ENCODE measurements around the gene PREP. TPM values are rescaled to one million over a fixed set of nuclear protein-coding genes. Genes with fewer than 3 reads are reported as not detected.

The PREP gene
- total RNA-seq (10 to 100 TPM; 34.4 to 34.8 TPM), polyA plus RNA-seq (10 to 100 TPM; 29.8 to 43.6 TPM)

GRCh38 chr6:105402939-105403935 is at the start of gene PREP:
PREP (minus strand) TSS chr6:105403082; CDS start chr6:105402891, 191 bp downstream.
- Mint-ChIP-seq H3K27ac (peak within 1 kb of the TSS; percentile 79 to 88 (median 85)), H3K27me3 (peaks cover 1 to 7% of the 10 kb centered on the region in 2 donors), H3K4me3 (peak within 1 kb of the TSS; percentile 91 to 94 (median 94)), H3K9me3 (peaks cover 0 to 1% (median 0%) of the 10 kb centered on the region in 8 donors), H3K4me1 (peaks cover 39 to 52% (median 48%) of the 10 kb centered on the region in 4 donors), H3K36me3 (peaks cover 0 to 3% of the 10 kb centered on the region in 2 donors)
- intact Hi-C loops (cut with micrococcal nuclease) = loop anchor here (1.0 to 5.0 kb wide), 5 partner anchors 86 to 1625 kb away; partner anchors contain the start of genes HACE1 and MTRES1
- no peaks in the 10 kb centered on the region for H3K9me3 ChIP-seq (ENCODE audit: control insufficient read depth in 1 of 2, low read length in 2 of 2)
- H3K4me1 ChIP-seq (ENCODE audit: insufficient read depth, low read length) = peaks cover 47% of the 10 kb centered on the region
- CTCF ChIA-PET (ENCODE audit: partially characterized antibody) = interaction anchor here (0.7 to 1.9 kb wide), 6 partner anchors 9 to 315 kb away, joined by 3 to 7 read pairs (median 5); no protein-coding TSS in a partner anchor
- no peaks in the 10 kb centered on the region for H3K36me3 ChIP-seq (ENCODE audit: insufficient read depth, low read length)
- H3K27ac ChIP-seq (ENCODE audit: low read depth, low read length) = peak within 1 kb of the TSS; percentile 47
- POLR2A ChIA-PET (ENCODE audit: partially characterized antibody) = interaction anchor here (0.6 to 0.9 kb wide), 4 partner anchors 15 to 922 kb away, joined by 3 to 5 read pairs (median 3); partner anchors contain the start of genes ATG5 and PRDM1
- no peaks in the 10 kb centered on the region for H3K27me3 ChIP-seq (ENCODE audit: insufficient read depth, low read length)
- H3K4me3 ChIP-seq (ENCODE audit: low read length in 2 of 2) = peak within 1 kb of the TSS; percentile 62 to 88
- DNase-seq = peak; percentile 76 to 85 (median 84)

DNA sequence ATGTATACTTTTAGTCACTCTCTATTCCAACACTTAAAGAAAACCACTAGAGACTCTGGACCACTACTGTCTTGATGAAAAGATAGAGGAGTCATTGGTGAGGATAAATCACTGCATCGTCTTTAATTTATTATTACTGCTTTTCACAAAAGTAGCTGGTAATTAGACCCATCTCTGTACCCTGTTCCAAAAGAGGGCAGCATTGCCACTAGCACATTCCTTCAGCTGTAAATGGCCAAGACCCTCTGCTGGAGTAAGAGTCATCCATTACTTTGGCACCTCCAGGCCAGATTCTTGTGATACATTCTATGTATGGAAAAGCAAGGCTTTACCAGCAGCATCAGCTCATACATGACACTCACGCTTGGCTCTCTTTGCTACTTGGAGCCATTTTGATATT is 49.5 kb upstream of the PREP start:
- no peak for DNase-seq
- Mint-ChIP-seq H3K27me3 (peaks cover 2 to 5% of the 10 kb centered on the region in 2 donors), H3K9me3 (peaks cover 0 to 7% (median 0%) of the 10 kb centered on the region in 8 donors), H3K4me3 (no peak overlapping the region), H3K27ac (peak overlapping the region in 1 of 7 donors; percentile 16), H3K36me3 (no peaks in the 10 kb centered on the region), H3K4me1 (peaks cover 14 to 29% (median 24%) of the 10 kb centered on the region in 4 donors)
- POLR2A ChIA-PET (ENCODE audit: partially characterized antibody) = no interaction called here
- intact Hi-C loops (cut with micrococcal nuclease) = no loop called here
- Histone ChIP-seq H3K27me3 (ENCODE audit: insufficient read depth, low read length) (no peaks in the 10 kb centered on the region), H3K27ac (ENCODE audit: low read depth, low read length) (no peak overlapping the region), H3K4me1 (ENCODE audit: insufficient read depth, low read length) (peaks cover 19% of the 10 kb centered on the region), H3K4me3 (ENCODE audit: low read length in 2 of 2) (no peak overlapping the region), H3K9me3 (ENCODE audit: control insufficient read depth in 1 of 2, low read length in 2 of 2) (no peaks in the 10 kb centered on the region), H3K36me3 (ENCODE audit: insufficient read depth, low read length) (no peaks in the 10 kb centered on the region)
- CTCF ChIA-PET (ENCODE audit: partially characterized antibody) = interaction anchor here (0.7 to 1.0 kb wide), 2 partner anchors 19 to 31 kb away, joined by 3 read pairs; no protein-coding TSS in a partner anchor

- H3K4me3 Mint-ChIP-seq = no peak overlapping the region
- peaks cover 0 to 4% (median 0%) of the 10 kb centered on the region in 8 donors for H3K9me3 Mint-ChIP-seq
- CTCF ChIA-PET (ENCODE audit: partially characterized antibody) = no interaction called here
- DNase-seq = no peak
- H3K4me3 ChIP-seq (ENCODE audit: low read length in 2 of 2) = no peak overlapping the region
- no peaks in the 10 kb centered on the region for H3K9me3 ChIP-seq (ENCODE audit: control insufficient read depth in 1 of 2, low read length in 2 of 2)
- H3K27ac Mint-ChIP-seq = peak overlapping the region in 2 of 7 donors; percentile 36 to 79
- H3K27me3 Mint-ChIP-seq = peaks cover 0 to 7% of the 10 kb centered on the region in 2 donors
- peaks cover 12 to 23% (median 21%) of the 10 kb centered on the region in 4 donors for H3K4me1 Mint-ChIP-seq
- POLR2A ChIA-PET (ENCODE audit: partially characterized antibody) = no interaction called here
- H3K36me3 Mint-ChIP-seq = no peaks in the 10 kb centered on the region
- no peaks in the 10 kb centered on the region for H3K36me3 ChIP-seq (ENCODE audit: insufficient read depth, low read length)
- H3K27ac ChIP-seq (ENCODE audit: low read depth, low read length) = no peak overlapping the region
- H3K4me1 ChIP-seq (ENCODE audit: insufficient read depth, low read length) = peaks cover 19% of the 10 kb centered on the region
- intact Hi-C loops (cut with micrococcal nuclease) = no loop called here
- no peaks in the 10 kb centered on the region for H3K27me3 ChIP-seq (ENCODE audit: insufficient read depth, low read length)
Measured at GRCh38 chr6:105449756-105450390, 47.0 kb upstream of the PREP start.

- Histone ChIP-seq H3K27ac (ENCODE audit: low read depth, low read length) (no peak overlapping the region), H3K36me3 (ENCODE audit: insufficient read depth, low read length) (no peaks in the 10 kb centered on the region), H3K9me3 (ENCODE audit: control insufficient read depth in 1 of 2, low read length in 2 of 2) (no peaks in the 10 kb centered on the region), H3K4me1 (ENCODE audit: insufficient read depth, low read length) (no peaks in the 10 kb centered on the region), H3K4me3 (ENCODE audit: low read length in 2 of 2) (no peak overlapping the region), H3K27me3 (ENCODE audit: insufficient read depth, low read length) (no peaks in the 10 kb centered on the region)
- H3K27me3 Mint-ChIP-seq = peaks cover 0 to 12% of the 10 kb centered on the region in 2 donors
- H3K4me3 Mint-ChIP-seq = no peak overlapping the region
- H3K4me1 Mint-ChIP-seq = no peaks in the 10 kb centered on the region
- CTCF ChIA-PET (ENCODE audit: partially characterized antibody) = interaction anchor here (1.0 kb wide), 2 partner anchors 12 to 17 kb away, joined by 3 read pairs; no protein-coding TSS in a partner anchor
- DNase-seq = no peak
- POLR2A ChIA-PET (ENCODE audit: partially characterized antibody) = no interaction called here
- no peaks in the 10 kb centered on the region for H3K9me3 Mint-ChIP-seq
- intact Hi-C loops (cut with micrococcal nuclease) = no loop called here
- H3K36me3 Mint-ChIP-seq = no peaks in the 10 kb centered on the region
- H3K27ac Mint-ChIP-seq = no peak overlapping the region
Measured at GRCh38 chr6:105445481-105445880, 42.6 kb upstream of the PREP start.

DNA sequence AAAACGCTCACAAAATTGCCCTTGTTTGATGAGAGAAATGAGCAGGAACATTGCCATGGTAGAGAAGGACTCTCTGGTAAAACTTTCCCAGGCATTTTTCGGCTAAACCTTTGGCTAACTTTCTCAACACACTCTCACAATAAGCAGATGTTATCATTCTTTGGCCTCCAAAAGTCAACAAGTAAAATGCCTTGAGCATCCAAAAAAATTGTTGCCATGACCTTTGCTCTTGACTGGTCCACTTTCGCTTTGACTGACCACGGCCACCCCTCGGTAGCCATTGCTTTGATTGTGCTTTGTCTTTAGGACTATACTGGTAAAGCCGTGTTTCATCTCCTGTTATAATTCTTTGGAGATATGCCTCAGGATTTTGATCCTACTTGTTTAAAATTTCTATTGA is 41.1 kb upstream of the PREP start:
- Histone ChIP-seq H3K4me1 (ENCODE audit: insufficient read depth, low read length) (no peaks in the 10 kb centered on the region), H3K27ac (ENCODE audit: low read depth, low read length) (no peak overlapping the region), H3K4me3 (ENCODE audit: low read length in 2 of 2) (no peak overlapping the region), H3K27me3 (ENCODE audit: insufficient read depth, low read length) (no peaks in the 10 kb centered on the region), H3K36me3 (ENCODE audit: insufficient read depth, low read length) (no peaks in the 10 kb centered on the region), H3K9me3 (ENCODE audit: control insufficient read depth in 1 of 2, low read length in 2 of 2) (no peaks in the 10 kb centered on the region)
- Mint-ChIP-seq H3K27me3 (peaks cover 0 to 14% of the 10 kb centered on the region in 2 donors), H3K36me3 (no peaks in the 10 kb centered on the region), H3K9me3 (no peaks in the 10 kb centered on the region), H3K27ac (no peak overlapping the region), H3K4me1 (no peaks in the 10 kb centered on the region), H3K4me3 (no peak overlapping the region)
- CTCF ChIA-PET (ENCODE audit: partially characterized antibody) = no interaction called here
- no peak for DNase-seq
- POLR2A ChIA-PET (ENCODE audit: partially characterized antibody) = no interaction called here
- intact Hi-C loops (cut with micrococcal nuclease) = no loop called here

DNA sequence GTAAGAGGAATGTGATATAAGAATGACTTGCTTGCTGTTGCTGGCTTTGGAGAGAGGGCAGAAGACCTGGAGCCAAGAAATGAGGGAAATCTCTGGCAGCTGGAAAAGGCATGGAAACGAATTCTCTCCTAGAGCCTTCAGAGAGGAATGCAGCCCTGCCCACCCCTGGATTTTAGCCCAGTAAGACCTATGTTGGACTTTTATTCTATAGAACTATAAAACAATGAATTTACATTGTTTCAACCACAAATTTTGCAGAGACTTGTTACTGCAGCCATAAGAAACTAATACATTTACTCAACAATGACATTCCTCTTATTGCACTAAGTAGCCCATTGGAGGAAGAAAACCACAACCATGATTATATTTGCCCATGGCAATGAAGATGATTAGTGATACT is 39.5 kb upstream of the PREP start:
- no peak overlapping the region for H3K4me3 ChIP-seq (ENCODE audit: low read length in 2 of 2)
- H3K36me3 ChIP-seq (ENCODE audit: insufficient read depth, low read length) = no peaks in the 10 kb centered on the region
- no peak for DNase-seq
- no peaks in the 10 kb centered on the region for H3K4me1 Mint-ChIP-seq
- no peaks in the 10 kb centered on the region for H3K9me3 ChIP-seq (ENCODE audit: control insufficient read depth in 1 of 2, low read length in 2 of 2)
- peaks cover 3 to 16% of the 10 kb centered on the region in 2 donors for H3K27me3 Mint-ChIP-seq
- no peaks in the 10 kb centered on the region for H3K27me3 ChIP-seq (ENCODE audit: insufficient read depth, low read length)
- ChIA-PET POLR2A (ENCODE audit: partially characterized antibody) (no interaction called here), CTCF (ENCODE audit: partially characterized antibody) (interaction anchor here (1.0 to 1.7 kb wide), 3 partner anchors 10 to 19 kb away, joined by 3 to 4 read pairs (median 3); no protein-coding TSS in a partner anchor)
- no peaks in the 10 kb centered on the region for H3K4me1 ChIP-seq (ENCODE audit: insufficient read depth, low read length)
- H3K27ac ChIP-seq (ENCODE audit: low read depth, low read length) = no peak overlapping the region
- no peak overlapping the region for H3K4me3 Mint-ChIP-seq
- intact Hi-C loops (cut with micrococcal nuclease) = no loop called here
- H3K9me3 Mint-ChIP-seq = peaks cover 0 to 3% (median 0%) of the 10 kb centered on the region in 8 donors
- no peak overlapping the region for H3K27ac Mint-ChIP-seq
- H3K36me3 Mint-ChIP-seq = no peaks in the 10 kb centered on the region

DNA sequence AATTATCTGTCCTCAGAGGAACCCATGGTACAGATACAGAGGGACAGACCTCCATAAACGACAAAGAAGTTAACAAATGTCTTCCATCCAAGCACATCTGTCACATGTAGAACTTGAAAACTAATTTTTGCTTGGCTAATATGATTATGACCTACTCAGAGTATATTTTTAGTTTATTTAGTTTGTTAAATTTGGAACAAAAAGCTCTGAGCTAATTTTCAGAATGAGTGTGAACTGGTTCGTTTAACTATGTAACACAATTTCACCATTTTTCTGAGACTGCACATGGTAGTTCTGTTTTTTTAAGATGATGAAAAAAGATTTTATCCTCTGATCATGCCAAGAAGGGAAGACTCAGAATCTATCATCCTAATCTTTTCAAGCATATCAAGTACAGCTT is 34.4 kb upstream of the PREP start:
- CTCF ChIA-PET (ENCODE audit: partially characterized antibody) = no interaction called here
- no peaks in the 10 kb centered on the region for H3K4me1 Mint-ChIP-seq
- no peaks in the 10 kb centered on the region for H3K9me3 ChIP-seq (ENCODE audit: control insufficient read depth in 1 of 2, low read length in 2 of 2)
- no peaks in the 10 kb centered on the region for H3K4me1 ChIP-seq (ENCODE audit: insufficient read depth, low read length)
- H3K36me3 Mint-ChIP-seq = no peaks in the 10 kb centered on the region
- H3K27ac ChIP-seq (ENCODE audit: low read depth, low read length) = no peak overlapping the region
- H3K27me3 ChIP-seq (ENCODE audit: insufficient read depth, low read length) = no peaks in the 10 kb centered on the region
- H3K4me3 Mint-ChIP-seq = no peak overlapping the region
- H3K27ac Mint-ChIP-seq = no peak overlapping the region
- no peak for DNase-seq
- peaks cover 3 to 11% of the 10 kb centered on the region in 2 donors for H3K27me3 Mint-ChIP-seq
- H3K36me3 ChIP-seq (ENCODE audit: insufficient read depth, low read length) = no peaks in the 10 kb centered on the region
- no peak overlapping the region for H3K4me3 ChIP-seq (ENCODE audit: low read length in 2 of 2)
- POLR2A ChIA-PET (ENCODE audit: partially characterized antibody) = no interaction called here
- intact Hi-C loops (cut with micrococcal nuclease) = no loop called here
- peaks cover 0 to 3% (median 0%) of the 10 kb centered on the region in 8 donors for H3K9me3 Mint-ChIP-seq
